ENCODE measurements around the gene BCL2L11.
A peak's percentile ranks its signal among the peaks of the same experiment; 100 is the strongest.

The BCL2L11 gene

DNA sequence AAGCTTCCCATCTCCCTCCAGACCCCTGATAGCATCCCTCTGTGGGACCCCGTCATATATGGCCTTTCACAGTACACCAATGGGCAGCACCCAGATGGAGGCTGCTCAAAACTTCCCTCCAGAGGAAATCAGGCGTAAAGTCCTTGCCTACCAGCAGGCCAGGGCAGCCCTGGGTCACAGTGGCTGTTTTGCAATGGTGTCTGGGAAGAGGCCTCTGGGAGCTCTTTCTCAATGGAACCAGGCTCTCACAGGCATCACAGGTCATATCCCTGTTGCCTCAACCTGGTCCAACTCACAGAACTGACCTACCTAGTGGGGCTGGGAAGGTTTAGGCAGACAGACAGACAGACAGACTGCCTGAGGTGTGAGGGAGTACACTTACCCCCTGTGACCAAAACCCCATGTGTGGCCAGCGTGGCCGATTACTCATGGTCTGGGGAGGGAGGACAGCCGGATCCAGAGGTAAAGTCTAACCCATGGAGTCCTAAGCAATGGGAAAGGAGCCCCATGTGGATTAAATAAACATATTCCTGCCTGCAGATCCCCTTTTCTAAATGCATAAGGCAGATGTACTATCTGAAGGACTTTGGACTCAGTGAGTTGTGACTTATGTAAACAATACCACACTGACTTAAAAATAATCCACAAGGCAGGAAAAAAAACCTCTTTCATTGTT lies 58.2 kb downstream of the BCL2L11 start:
- no peak overlapping the region for H3K27ac ChIP-seq
- peak; percentile 32 for DNase-seq
- peaks cover 3% of the 10 kb centered on the region for H3K27me3 ChIP-seq (replicated peaks)
- TF ChIP-seq, protein P1, sequence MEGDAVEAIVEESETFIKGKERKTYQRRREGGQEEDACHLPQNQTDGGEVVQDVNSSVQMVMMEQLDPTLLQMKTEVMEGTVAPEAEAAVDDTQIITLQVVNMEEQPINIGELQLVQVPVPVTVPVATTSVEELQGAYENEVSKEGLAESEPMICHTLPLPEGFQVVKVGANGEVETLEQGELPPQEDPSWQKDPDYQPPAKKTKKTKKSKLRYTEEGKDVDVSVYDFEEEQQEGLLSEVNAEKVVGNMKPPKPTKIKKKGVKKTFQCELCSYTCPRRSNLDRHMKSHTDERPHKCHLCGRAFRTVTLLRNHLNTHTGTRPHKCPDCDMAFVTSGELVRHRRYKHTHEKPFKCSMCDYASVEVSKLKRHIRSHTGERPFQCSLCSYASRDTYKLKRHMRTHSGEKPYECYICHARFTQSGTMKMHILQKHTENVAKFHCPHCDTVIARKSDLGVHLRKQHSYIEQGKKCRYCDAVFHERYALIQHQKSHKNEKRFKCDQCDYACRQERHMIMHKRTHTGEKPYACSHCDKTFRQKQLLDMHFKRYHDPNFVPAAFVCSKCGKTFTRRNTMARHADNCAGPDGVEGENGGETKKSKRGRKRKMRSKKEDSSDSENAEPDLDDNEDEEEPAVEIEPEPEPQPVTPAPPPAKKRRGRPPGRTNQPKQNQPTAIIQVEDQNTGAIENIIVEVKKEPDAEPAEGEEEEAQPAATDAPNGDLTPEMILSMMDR (IDR thresholded peaks at IDR 0.05; ENCODE audit: low read depth, low read length, missing control alignments): no peak
- H3K36me3 ChIP-seq (replicated peaks): no peaks in the 10 kb centered on the region
- no peak overlapping the region for H3K4me3 ChIP-seq (ENCODE audit: low read depth, low read length)
- in situ Hi-C loops (cut with HindIII; ENCODE audit: low pct_ligation_motif_present, low sequenced_read_pairs): no loop called here

DNA sequence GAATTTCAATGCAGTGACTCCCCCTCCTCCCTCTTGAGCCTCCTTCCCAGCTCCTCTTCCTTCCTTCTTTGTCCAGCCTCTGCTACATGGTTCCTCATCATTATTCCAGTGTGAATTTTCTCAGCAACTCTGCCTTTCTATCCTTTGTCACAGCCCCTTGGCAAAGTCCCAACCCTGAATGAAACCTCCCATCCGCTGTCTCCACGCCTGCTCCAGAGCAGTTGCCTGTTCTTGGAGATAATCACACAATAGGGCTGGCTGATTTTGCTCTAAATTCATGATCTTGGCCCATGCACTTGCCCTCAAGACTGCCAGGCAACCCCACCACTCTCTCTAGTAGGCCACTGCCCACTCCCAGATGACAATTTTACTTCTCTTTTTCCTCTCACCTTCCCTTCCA lies 61.4 kb downstream of the BCL2L11 start:
- Histone ChIP-seq H3K36me3 (replicated peaks) (no peaks in the 10 kb centered on the region), H3K27ac (no peak overlapping the region), H3K4me3 (ENCODE audit: low read depth, low read length) (no peak overlapping the region), H3K27me3 (replicated peaks) (peaks cover 3% of the 10 kb centered on the region)
- TF ChIP-seq, protein P1 (IDR thresholded peaks at IDR 0.05; ENCODE audit: low read depth, low read length, missing control alignments): no peak
- no peak for DNase-seq
- in situ Hi-C loops (cut with HindIII; ENCODE audit: low pct_ligation_motif_present, low sequenced_read_pairs): no loop called here

DNA sequence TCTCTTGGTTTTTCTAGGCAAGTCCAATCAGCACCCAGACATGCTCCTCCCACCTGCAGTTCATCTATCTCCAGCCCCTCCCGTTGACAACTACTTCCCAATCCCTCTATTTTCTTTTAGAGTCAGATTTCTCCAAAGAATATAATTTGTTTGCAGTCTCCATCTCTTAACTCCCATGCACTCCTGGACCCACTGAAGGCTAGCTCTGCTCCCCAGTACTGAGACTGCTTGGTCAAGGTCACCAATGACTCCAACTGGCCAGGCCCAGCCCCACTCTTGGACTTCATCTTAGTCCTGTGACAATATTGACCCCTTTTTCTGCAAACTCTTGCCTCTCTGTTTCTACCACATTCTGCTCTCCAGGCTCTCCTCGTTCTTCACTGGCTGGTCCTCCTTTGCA lies 62.0 kb downstream of the BCL2L11 start:
- in situ Hi-C loops (cut with HindIII; ENCODE audit: low pct_ligation_motif_present, low sequenced_read_pairs): no loop called here
- Histone ChIP-seq H3K27ac (no peak overlapping the region), H3K4me3 (ENCODE audit: low read depth, low read length) (no peak overlapping the region), H3K36me3 (replicated peaks) (no peaks in the 10 kb centered on the region), H3K27me3 (replicated peaks) (peaks cover 3% of the 10 kb centered on the region)
- no peak for DNase-seq
- TF ChIP-seq, protein P1 (IDR thresholded peaks at IDR 0.05; ENCODE audit: low read depth, low read length, missing control alignments): no peak

DNA sequence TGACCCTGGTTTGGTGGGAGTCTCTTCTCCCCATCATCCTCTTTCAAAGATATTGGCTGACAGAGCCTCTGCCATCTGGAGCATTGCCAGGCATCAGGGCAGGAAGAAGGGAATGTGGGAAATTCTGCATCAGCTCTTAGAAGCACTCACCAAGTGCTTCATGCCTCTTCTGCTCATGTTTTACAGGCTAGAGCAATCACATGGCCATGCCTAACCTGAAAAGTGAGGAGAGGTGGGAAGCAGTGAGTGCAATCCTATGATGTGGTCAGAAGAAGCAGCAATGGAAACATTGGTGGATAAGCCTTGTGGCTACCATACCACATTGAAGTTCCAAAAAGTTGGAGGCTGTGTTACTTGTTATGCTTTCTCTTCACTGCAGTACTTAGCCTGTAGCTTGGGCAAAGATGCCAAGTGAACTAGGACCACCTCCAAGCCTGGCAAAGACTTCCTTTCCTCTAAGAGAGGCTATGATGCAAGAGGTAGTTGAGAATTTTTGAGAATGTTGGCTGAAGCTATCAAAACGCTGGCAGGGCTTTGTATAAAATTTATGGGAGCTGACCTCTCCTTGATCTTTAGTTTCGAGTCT lies 64.1 kb downstream of the BCL2L11 start:
- TF ChIP-seq, protein P1 (IDR thresholded peaks at IDR 0.05; ENCODE audit: low read depth, low read length, missing control alignments): no peak
- H3K4me3 ChIP-seq (ENCODE audit: low read depth, low read length): no peak overlapping the region
- in situ Hi-C loops (cut with HindIII; ENCODE audit: low pct_ligation_motif_present, low sequenced_read_pairs): no loop called here
- H3K27ac ChIP-seq: no peak overlapping the region
- peaks cover 3% of the 10 kb centered on the region for H3K27me3 ChIP-seq (replicated peaks)
- H3K36me3 ChIP-seq (replicated peaks): no peaks in the 10 kb centered on the region
- no peak for DNase-seq

DNA sequence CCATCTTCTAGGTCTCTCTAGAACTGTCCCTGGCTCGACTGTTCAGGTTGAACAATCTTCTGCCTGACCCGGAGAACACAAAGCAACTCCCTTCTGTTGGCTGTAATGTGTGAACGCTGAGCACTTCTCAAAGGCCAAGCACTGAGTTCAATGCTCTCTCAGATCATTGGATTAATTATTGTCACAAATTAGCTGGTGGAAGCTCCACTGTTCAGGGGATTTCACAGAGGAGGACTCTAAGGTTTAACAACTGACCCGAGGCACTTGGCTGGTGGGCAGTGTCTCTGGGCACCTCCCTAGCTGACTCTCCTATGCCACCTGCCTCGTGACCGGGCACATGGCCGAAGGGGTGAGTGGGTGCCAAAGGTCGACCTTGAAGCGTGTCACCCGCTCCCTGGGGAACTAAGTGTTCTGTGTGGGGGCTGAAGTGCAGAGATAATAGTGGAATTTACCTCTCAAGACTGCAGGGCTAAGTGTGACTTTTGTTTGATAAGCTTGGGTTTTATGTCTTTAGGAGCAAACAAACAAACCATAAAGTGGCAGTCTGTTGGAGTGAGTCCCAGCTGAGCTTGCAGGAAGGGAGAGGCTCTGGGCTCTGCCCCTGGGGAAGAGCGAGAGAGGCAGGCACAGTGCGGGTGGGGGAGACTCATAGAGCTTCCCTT lies 64.8 kb downstream of the BCL2L11 start:
- DNase-seq: no peak
- Histone ChIP-seq H3K4me3 (ENCODE audit: low read depth, low read length) (no peak overlapping the region), H3K27ac (no peak overlapping the region), H3K27me3 (replicated peaks) (peaks cover 3% of the 10 kb centered on the region), H3K36me3 (replicated peaks) (no peaks in the 10 kb centered on the region)
- TF ChIP-seq, protein P1 (IDR thresholded peaks at IDR 0.05; ENCODE audit: low read depth, low read length, missing control alignments): no peak
- in situ Hi-C loops (cut with HindIII; ENCODE audit: low pct_ligation_motif_present, low sequenced_read_pairs): no loop called here

Data from brain microvascular endothelial cell (primary cell).